IPS-15b (cell line): Measurements from ENCODE around the gene MEF2A.

Experiments used
- H3K27me3 ChIP-seq: one replicate; pipeline ENCODE4 v1.6.1; 2013; ENCODE audit warnings: low read length; ENCODE audit not compliant: control insufficient read depth, insufficient read depth
- H3K36me3 ChIP-seq: one replicate; pipeline ENCODE4 v1.6.1; 2013; ENCODE audit warnings: low read length; ENCODE audit not compliant: control insufficient read depth, insufficient read depth
- H3K4me1 ChIP-seq: one replicate; pipeline ENCODE4 v1.6.1; 2013; ENCODE audit warnings: mild to moderate bottlenecking, low read length; ENCODE audit not compliant: control insufficient read depth, insufficient read depth
- H3K4me3 ChIP-seq: one replicate; pipeline ENCODE4 v1.5.1; 2013; ENCODE audit warnings: low read depth, low read length
- H3K9ac ChIP-seq: one replicate; pipeline ENCODE4 v1.6.1; 2013; ENCODE audit warnings: low read depth, mild to moderate bottlenecking, low read length
- H3K9me3 ChIP-seq: one replicate; pipeline ENCODE4 v1.6.1; 2013; ENCODE audit warnings: mild to moderate bottlenecking, low read length; ENCODE audit not compliant: control insufficient read depth, insufficient read depth

Gene MEF2A

DNA sequence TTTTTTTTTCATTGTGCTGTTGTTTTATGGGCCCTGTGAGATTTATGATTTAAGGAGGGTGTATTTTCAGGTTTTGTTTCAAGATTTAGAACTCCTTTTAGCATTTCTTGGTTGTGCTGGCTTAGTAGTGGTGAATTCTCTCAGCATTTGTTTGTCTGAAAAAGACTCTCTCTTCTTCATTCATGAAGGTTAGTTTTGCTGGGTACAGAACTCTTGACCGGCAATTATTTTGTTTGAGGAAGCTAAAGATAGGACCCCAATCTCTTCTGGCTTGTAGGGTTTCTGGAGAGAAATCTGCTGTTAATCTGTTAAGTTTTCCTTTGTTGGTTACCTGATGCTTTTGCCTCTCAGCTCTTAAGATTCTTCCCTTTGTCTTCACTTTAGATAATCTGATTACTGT is 120.5 kb downstream of the MEF2A start:
- H3K9ac ChIP-seq = no peak overlapping the region
- no peaks in the 10 kb centered on the region for H3K9me3 ChIP-seq
- H3K4me3 ChIP-seq = no peak overlapping the region
- no peaks in the 10 kb centered on the region for H3K27me3 ChIP-seq
- no peaks in the 10 kb centered on the region for H3K4me1 ChIP-seq
- no peaks in the 10 kb centered on the region for H3K36me3 ChIP-seq

DNA sequence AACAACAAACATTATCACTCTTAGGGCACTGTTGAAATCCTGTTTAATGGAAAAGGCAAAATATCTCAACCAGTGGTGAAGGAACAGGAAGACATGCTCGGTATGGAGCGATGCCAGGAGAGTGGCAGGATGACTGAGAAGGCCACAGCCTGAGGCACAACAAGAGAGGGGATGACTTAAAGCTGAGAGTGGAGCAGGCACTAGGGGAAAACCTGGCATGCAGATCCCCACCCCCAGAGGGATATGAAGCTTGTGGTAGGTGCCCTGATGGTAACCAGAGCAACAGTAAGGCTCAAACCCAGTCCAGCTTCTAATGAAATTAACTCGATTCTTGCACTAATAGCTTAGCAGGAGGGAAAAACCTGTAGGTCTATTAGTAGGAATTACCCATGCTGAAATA is 127.0 kb downstream of the MEF2A start:
- H3K36me3 ChIP-seq = no peaks in the 10 kb centered on the region

DNA sequence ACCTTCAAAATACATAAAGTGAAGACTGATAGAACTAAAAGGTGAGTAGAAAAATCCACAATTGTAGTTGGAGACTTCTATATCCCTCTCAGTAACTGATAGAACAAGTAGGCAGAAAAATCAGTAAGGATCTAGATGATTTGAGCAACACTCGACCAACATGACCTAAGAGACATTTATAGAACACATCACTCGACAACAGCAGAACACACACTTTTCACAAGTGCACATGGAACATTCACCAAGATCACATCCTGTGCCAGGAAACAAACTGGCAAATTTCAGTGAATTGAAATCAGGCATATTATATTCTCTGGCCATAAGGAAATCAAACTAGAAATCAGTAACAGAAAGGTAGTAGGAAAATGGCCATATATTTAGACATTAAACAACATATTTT is 130.3 kb downstream of the MEF2A start:
- no peaks in the 10 kb centered on the region for H3K27me3 ChIP-seq
- no peak overlapping the region for H3K4me3 ChIP-seq
- no peak overlapping the region for H3K9ac ChIP-seq
- no peaks in the 10 kb centered on the region for H3K36me3 ChIP-seq
- H3K4me1 ChIP-seq = no peaks in the 10 kb centered on the region
- H3K9me3 ChIP-seq = no peaks in the 10 kb centered on the region

More for the DNA sequence above, 127.0 kb downstream of the MEF2A start:
- H3K4me3 ChIP-seq = no peak overlapping the region
- H3K4me1 ChIP-seq = no peaks in the 10 kb centered on the region
- no peaks in the 10 kb centered on the region for H3K27me3 ChIP-seq
- H3K9me3 ChIP-seq = no peaks in the 10 kb centered on the region
- no peak overlapping the region for H3K9ac ChIP-seq

DNA sequence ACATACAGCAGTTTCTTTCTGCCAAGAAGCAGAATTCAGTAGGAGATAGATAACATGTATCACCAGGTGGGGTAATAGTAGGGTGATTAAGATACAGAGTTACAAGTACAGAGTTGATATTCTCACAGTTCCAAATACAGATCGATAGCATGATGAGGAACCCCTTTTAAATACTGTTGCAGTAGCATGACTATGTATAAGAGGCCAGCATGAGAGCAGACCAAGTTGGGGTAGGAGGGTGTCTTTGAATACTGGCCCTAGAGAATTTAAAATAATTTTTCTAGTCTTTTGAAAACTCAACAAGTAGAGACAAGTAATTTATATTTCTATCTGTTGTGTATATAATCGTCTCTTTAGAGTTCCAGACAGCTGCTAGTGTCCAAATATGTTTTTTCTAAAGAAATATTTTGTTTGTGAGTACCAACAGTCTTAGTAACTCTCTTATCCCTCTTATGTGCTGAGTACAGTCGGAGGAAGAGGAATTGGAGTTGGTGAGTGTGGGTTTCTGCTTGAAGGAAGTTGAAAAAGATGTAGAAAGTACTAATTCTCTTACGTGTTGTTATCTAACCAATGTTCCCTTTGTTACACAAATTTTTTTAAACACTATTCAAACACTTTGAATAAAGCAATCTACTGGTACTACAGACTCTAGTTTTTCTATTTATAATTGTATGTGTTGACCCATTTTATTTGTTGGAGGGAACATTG is 137.3 kb downstream of the MEF2A start:
- H3K4me1 ChIP-seq = peaks cover 4% of the 10 kb centered on the region
- H3K9me3 ChIP-seq = no peaks in the 10 kb centered on the region
- H3K36me3 ChIP-seq = no peaks in the 10 kb centered on the region
- H3K27me3 ChIP-seq = no peaks in the 10 kb centered on the region
- H3K9ac ChIP-seq = no peak overlapping the region
- no peak overlapping the region for H3K4me3 ChIP-seq

DNA sequence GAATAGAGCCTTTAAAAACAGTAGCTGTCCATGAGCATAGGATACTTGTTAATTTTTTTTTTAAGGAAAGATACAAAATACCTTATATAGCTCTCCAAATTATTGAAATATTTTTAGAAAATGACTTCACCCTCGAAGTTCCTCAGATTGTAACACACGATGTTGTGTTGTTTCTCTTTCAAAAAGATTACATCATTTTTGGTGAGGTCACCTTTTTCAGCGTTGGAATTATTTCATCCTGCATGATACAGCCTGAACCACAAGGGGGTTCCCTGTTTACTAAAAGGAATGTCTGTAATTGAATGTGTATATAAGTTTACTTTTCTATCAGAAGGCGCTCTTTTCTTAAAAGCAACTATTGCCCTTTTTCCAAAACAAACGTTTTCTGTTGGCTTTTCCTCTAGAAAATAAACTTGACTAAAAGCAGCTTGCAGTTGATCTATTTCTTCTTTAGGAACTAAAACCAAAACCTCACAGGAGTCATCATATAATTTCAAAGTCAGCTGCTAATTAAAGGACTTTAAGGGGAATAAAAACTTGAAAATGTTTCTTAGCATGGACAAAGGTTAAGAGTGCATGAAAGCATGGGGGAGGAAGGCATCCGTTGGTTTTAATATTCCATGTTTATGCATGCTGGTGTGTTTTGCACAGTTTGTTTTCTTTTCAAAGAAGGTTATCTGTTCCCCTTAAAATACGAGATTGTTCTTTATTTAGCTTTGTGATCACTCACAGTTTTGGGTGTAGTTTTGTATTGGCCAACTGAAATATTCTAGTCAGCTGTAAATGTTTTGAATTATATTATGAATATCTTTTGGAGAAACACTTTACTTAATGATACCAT is 138.0 kb downstream of the MEF2A start:
- no peak overlapping the region for H3K9ac ChIP-seq
- peaks cover 4% of the 10 kb centered on the region for H3K4me1 ChIP-seq
- H3K4me3 ChIP-seq = no peak overlapping the region
- H3K27me3 ChIP-seq = no peaks in the 10 kb centered on the region
- H3K9me3 ChIP-seq = no peaks in the 10 kb centered on the region
- H3K36me3 ChIP-seq = no peaks in the 10 kb centered on the region

DNA sequence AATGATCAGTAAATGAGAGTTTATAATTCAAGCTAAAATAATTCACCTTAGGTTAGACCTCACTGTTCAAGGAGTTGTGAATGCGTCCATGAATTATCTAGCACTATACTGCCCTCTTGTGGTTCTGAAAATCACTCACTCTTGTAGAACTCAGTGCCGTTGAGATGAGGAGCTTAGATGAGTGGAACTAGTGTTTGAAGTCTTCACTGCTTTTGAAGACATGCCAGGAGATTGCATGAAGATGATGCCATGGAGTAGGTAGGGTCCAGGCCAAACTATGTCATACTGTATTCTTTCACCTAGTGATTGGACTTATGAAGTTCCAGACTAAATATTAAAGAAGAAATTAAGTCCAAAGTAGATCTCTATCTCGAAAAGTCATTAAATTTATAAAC is 138.7 kb downstream of the MEF2A start:
- Histone ChIP-seq H3K27me3 (no peaks in the 10 kb centered on the region), H3K36me3 (no peaks in the 10 kb centered on the region), H3K9me3 (no peaks in the 10 kb centered on the region), H3K4me1 (peaks cover 4% of the 10 kb centered on the region), H3K4me3 (no peak overlapping the region), H3K9ac (no peak overlapping the region)

DNA sequence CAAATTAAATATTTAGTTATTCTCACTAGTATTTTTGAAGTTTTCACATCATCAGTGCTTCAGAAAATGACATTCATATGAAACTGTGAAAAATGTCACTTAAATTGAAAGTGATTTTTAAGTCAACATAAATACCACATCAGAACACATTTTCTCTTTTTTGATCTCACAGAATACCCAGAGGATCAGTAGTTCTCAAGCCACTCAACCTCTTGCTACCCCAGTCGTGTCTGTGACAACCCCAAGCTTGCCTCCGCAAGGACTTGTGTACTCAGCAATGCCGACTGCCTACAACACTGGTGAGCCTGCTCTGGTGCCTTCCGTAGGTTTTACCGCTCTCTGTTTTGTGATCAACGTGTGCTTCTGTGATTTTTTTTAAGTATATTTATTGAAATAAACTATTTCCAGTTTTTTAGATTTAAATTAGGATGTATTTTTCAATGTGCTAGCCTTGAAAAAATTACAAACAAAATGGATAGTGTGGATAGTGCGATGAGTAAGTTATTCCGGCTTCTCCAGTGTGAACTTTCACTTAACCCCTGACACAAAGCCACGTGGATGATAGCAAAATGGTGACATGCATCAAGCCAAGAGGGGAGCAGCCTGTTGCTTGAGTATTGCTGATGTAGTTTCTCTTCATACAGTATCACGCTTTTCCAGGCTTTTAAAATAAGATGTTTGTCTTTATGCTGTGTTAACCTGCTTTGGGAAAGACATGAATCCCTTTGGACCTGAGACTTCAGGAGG is 140.9 kb downstream of the MEF2A start:
- H3K9ac ChIP-seq = no peak overlapping the region

DNA sequence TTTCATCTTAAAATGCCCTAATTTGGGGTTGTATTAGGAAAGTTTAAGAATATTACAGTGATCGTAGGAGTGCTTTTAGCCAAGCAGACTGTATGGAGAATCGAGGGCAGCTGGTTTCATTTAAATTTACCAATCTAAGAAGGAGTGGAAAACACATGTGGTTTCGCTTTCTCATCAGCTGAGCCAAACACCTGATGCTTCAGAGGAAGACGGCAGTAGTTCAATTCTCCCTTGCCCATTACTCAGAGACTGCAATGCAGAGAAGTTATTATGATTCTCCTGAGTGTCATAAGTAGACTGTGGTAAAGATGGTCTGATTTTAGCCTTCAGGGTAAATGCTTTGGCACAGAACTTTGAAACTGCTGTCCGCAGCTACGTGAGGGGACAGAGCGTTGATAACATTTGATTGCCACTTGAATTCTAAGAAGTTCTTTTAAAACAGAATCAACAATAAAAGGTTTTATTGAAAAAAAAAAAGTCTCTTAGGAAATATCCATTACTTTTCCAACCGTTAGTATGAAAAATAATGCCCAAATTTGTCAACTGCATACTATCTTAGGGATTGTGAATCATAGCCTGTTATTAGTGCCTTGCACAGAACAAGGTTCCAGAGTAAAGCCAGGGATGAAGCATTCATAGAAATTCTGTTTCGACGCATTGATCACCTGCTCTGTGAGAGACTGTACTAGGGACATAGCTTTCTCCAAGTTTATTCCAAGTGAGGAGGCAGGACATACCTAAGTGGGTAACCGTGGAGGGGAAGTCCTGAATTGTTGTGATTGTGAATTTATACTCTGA is 141.9 kb downstream of the MEF2A start:
- no peak overlapping the region for H3K4me3 ChIP-seq
- H3K36me3 ChIP-seq = peaks cover 6% of the 10 kb centered on the region
- H3K4me1 ChIP-seq = peaks cover 4% of the 10 kb centered on the region
- no peak overlapping the region for H3K9ac ChIP-seq
- no peaks in the 10 kb centered on the region for H3K9me3 ChIP-seq
- no peaks in the 10 kb centered on the region for H3K27me3 ChIP-seq

More for the DNA sequence above, 140.9 kb downstream of the MEF2A start:
- H3K27me3 ChIP-seq = no peaks in the 10 kb centered on the region
- no peak overlapping the region for H3K4me3 ChIP-seq
- H3K36me3 ChIP-seq = peaks cover 6% of the 10 kb centered on the region
- H3K4me1 ChIP-seq = peaks cover 4% of the 10 kb centered on the region
- no peaks in the 10 kb centered on the region for H3K9me3 ChIP-seq

DNA sequence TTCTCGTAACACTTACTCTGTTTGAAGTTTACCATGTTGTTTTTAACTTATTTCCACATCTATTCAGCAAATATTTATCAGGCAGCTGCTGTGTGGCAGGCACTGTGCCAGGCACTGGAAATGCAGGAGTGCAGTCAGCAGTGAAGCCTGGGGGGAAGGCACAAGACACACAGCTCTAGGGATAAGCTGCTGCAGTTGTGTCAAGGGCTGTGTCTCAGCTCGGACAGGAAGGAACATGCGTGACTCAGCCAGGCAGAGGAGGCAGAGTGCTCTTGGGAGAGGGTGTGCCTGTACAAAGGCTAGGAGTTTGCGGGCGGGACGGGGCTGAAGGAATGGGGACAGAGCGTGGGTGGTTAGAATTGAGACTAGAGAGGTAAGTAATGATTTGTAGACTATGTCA is 142.8 kb downstream of the MEF2A start:
- Histone ChIP-seq H3K4me1 (no peaks in the 10 kb centered on the region), H3K9me3 (no peaks in the 10 kb centered on the region), H3K9ac (no peak overlapping the region), H3K4me3 (no peak overlapping the region), H3K36me3 (peaks cover 9% of the 10 kb centered on the region), H3K27me3 (no peaks in the 10 kb centered on the region)

DNA sequence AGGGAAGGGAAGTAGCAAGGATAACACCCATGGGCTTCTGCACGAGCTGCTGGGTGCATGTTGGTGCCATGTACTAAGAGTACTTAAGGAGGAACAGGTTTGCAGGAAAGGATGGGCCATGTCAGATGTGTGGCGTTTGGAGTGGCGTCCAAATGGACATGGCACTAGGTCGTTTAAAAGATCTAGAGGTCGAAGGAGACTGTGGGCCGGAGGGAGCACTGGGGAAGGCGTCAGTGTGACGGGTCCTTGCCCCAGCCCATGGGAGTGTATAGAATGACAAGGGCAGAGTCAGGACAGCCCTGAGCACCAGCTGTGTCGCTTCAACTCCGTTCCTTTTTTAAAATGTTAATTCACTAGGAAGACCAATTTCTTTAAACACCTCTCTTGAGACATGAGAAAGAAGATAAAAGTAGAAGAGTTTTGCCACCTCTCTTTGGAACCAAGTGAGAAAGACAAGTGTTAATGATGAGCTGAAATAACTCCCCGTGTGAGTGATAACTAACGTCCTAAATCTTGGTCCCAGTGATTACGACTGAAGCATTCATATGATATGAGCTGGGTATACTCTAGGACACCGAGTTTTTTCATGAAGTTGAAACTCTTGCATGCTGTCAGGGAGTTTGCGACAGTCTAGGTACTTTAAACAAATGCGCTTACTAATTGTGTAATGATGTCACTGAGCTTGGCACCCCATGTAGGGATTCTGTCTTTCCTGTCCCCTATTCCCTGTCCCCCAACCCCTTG is 143.6 kb downstream of the MEF2A start:
- Histone ChIP-seq H3K9ac (no peak overlapping the region), H3K4me3 (no peak overlapping the region), H3K36me3 (peaks cover 9% of the 10 kb centered on the region), H3K4me1 (no peaks in the 10 kb centered on the region), H3K27me3 (no peaks in the 10 kb centered on the region), H3K9me3 (no peaks in the 10 kb centered on the region)

DNA sequence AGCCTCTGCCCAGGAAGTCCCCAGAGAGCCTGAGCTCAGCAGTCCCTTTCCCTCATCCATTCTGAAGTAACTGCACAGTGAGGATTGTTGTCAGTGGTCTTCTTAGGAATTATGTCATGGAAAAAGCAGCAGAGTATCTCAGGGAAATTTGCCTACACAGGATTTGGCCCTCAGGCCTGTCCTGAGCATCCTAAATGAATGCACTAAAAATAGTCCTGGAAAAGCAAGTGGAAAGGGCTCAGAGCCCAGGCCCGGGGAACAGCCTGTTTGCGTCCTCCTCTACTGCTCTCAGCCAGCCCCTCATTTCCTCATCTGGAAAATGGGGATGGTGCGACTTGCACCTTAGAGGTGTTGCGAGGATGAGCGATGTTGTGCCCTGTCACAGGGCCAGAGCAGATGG is 145.8 kb downstream of the MEF2A start:
- H3K9ac ChIP-seq = no peak overlapping the region
- H3K36me3 ChIP-seq = peaks cover 9% of the 10 kb centered on the region
- no peaks in the 10 kb centered on the region for H3K27me3 ChIP-seq
- H3K4me3 ChIP-seq = no peak overlapping the region
- no peaks in the 10 kb centered on the region for H3K4me1 ChIP-seq
- H3K9me3 ChIP-seq = no peaks in the 10 kb centered on the region
